Activated gamma-delta T cell treated with Interleukin-2 at 50 U/mL for 16 hours (primary cell): Measurements from ENCODE around the gene KCNK1.

Experiments used
- DNase-seq: peaks from one replicate; pipeline ENCODE4 v3.0.0-alpha.2; 2020

The KCNK1 gene

DNA sequence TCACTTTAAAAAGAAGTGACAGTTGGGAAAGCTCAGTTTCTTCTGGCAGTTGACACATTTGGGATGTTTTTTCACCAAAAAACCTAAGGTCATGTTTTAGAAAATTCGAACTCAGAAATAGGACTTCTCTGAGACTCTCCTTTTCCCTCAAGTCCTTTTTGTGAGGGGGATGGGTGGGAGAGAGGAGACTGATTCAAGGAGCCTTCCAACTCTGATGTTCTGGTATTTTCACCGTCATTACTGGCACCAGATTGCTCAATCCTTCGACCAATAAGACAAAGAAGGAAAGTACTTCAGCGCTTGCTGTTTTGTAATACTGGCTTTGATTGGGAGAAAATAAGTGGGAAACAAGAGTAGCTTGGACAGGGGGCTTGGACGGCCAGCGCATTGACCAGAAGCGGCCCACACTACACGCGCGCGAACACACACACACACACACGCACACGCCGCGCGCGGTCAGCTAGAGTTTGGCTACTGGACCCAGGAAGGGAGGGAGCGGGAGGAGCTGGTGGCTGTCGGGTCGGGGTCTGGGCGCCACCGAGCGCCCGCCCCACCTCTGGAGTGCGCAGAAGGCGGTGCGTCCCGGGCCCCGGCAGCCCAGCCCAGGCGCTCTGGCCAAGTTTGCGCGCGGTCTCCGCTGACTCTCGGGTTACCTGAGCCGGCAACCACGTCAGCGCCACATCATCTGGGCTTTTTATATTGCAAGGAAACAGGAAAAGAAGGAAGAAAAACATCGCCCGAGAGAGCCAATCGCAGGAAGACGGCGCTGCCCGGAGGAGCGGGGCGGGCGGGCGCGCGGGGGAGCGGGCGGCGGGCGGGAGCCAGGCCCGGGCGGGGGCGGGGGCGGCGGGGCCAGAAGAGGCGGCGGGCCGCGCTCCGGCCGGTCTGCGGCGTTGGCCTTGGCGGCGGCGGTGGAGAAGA, at the start of gene KCNK1:
TSS of gene KCNK1 (plus strand) at position 855 of the 921 bp plus-strand sequence. CDS start at position 921, 66 bp downstream.
- no peak for DNase-seq

DNA sequence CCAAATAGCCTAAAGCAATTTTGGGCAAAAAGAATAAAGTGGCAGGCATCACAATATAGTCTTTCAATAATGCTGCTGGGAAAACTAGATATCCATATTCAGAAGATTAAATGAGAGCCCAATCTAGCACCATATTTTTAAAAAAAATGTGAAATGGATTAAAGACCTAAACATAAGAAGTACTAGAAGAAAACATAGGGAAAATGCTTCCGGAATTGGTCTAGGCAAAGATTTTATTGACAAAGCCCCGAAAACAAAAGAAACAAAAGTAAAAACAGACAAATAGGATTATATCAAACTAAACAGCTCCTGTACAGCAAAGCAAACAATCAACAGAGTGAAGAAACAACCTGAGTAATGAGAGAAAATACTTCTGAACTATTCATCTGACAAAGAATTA, 48.6 kb upstream of the KCNK1 start:
- DNase-seq = no peak

DNA sequence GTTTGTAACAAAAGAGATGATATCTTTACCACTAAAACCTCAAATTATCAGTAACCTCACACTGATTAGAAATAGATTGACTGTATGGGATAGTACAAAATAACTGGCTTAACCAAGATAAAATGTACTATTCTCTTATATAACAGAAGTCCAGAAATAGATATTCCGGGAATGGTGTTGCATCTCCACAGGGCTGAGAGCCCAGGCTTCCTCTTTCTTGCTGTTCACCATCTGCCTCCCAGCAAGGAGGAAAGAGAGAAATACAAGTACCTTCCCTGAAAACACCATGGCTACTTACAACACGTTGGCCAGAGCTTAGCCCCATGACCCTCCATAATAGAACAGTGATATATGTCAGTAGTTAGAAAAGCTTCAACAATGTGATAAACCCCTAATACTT, 47.0 kb upstream of the KCNK1 start:
- no peak for DNase-seq

DNA sequence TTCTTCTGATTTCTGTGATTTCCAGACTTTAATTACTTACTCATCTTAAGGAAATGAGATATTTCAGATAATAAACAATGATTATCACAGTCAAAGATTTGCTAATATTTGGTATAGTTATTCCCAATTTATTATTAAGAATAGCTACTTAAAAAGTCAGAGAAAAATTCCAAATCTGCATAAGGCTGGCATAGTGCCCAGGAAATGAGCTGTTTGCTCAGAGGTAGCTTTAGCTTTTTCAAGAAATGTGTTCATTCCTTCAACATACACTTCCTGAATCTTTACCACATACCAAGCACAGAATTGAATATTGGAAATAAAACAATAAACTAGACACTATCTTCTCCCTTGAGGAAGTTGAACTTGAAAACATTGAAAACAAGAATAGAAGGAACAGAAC, 44.3 kb upstream of the KCNK1 start:
- no peak for DNase-seq

DNA sequence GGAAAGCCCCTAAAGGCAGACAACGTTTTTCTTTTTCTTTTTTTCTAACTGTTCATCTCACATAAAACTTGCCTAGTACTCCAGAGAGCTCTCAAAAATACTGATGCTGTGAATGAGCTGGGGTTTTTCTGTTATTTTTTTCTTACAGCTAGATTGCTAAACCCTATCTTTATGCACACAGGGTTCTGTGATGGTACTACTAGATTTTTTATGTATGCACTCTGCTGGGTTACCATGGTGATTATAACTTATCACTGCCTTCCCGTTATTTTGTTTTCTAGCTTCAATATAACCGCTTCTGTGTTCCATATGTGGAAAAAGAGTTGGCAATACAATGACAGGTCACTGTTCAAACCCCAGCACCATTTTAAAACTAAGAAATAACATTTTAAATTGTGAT, 43.7 kb upstream of the KCNK1 start:
- no peak for DNase-seq

DNA sequence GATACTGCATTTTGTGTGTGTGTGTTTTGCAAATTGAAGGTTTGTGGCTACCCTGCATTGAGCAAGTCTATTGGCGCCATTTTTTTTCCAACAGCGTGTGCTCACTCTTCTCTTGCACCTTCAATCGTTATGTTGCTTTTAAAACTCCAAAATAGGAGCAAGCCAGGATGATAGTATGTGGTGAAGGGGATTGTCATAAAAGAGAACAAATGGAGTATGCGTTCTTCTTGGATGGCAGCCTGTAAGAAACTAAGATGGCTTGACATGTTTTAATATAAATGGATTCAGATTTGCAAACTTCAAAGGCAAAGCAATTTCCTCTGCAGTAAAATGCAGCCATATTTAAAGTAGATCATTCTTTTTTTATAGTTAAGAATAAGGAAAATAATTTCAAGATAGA, 43.2 kb upstream of the KCNK1 start:
- no peak for DNase-seq

DNA sequence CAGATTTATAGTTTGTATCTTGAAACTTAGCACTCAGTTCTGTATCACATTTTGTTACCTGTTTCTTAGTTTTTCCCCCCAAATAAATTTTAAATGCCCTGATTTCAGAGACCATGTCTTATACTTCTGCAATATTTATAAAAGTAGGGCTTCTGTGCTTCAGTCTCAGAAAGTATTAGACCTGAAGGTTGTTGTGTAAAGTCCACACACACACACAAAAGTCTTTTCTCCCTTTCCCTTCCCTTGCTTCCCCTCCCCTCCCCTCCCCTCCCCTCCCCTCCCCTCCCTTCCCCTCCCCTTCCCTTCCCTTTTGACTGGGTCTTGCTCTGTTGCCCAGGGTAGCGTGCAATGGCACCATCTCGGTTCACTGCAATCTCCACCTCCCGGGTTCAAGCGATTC, 41.0 kb upstream of the KCNK1 start:
- DNase-seq = no peak

DNA sequence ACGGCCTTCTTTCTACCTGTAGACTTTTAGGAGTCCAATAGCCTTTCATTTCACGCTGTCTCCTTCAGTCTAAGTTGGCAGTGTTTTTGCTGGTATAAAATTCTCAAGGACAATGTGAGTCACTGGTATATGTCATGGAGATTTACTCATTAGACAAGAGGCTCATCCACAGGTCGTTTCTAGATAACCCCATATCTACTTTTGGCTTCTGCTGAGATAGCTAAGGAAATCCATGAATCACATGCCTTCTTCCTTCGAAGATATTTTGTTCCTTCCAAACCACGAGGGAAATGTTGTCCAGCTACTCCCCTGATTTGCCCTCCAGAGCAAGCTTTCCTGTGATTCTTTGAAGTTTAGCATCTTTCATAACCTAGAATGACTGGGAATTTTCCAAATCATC, 38.5 kb upstream of the KCNK1 start:
- DNase-seq = no peak

DNA sequence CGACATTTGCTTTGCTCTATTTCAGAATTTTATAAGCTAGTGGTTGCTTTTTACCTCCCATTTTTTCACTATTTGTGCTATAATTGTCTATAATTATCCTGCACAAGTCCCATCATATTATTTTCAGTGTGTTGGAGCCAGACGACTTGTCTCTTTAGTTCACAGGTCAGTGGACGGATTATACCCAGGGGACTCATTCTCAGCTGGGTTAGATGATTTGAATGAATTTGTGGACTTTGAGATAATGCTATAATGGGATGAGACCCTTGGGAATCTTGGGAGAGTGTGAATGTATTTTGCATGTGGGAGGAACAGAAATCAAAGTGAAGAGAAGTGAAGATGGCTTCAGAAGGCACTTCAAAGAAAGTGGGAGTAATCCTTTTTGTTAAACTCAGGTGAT, 31.5 kb upstream of the KCNK1 start:
- no peak for DNase-seq

DNA sequence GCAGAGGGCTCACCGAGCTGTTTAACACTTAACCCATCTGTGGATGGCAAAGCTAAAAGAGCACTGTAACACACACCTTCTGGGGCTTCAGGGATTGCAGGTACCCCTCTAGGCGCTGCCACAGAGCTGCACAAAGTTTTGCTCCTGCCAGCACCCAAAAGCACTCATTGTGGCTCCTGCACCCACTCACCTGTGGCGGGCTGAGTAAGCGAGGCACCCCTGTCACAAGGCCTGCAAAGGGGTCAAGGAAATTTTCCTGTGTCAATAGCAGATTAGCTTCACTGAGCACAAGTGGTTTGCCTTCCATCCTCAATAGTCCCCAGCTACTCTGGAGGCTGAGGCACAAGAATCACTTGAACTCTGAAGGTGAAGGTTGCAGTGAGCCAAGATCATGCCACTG, 29.5 kb upstream of the KCNK1 start:
- no peak for DNase-seq

DNA sequence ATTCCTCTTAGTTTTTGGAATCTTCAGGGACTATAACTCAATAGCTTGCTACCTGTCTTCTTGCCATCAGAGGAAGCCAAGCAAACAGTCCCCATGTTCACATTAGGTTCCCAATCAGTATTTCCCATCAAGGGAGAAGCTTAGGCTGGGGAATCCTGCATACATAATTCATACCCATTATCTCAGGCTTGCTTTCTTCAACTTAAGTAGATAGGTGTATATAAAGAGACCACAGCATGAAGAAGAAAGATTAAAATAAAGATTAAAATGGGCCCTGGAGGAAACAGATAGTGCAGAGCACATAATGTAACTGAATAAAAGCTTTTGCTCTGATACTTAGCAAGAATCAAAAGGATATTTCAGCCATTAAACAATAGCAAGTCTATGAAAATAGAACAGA, 29.0 kb upstream of the KCNK1 start:
- no peak for DNase-seq

DNA sequence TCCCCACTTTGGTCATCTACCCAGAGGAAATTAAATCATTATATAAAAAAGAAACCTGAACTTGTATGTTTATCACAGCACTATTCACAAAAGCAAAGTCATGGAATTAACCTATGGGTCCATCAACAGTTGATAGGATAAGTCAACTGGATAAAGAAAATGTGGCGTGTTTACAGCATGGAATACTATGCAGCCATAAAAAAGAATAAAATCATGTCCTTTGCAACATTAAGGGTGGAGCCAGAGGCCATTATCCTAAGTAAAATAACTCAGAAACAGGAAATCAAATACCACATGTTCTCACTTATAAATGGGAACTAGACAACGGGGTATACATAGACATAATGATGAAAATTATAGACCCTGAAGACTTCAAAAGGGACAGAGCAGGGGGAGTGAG, 27.6 kb upstream of the KCNK1 start:
- no peak for DNase-seq

DNA sequence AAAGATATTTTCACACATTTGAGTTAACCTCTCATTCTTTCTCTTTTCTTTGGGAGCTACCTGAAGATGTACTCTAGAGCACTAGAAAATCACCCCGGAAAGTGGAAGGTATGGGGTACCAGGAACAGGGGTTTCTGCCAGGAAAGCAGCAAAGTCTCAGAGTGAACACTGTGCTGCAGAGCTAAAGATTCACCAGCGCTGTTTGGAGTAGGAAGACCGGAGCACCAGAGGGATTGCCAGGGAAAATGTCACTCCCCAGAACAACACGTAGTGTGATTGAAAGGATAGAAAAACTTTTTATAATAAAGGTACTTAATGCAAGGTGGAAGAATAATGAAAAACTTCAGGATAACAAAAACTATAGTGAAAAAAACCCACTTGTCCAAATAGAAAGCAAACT, 26.7 kb upstream of the KCNK1 start:
- no peak for DNase-seq

DNA sequence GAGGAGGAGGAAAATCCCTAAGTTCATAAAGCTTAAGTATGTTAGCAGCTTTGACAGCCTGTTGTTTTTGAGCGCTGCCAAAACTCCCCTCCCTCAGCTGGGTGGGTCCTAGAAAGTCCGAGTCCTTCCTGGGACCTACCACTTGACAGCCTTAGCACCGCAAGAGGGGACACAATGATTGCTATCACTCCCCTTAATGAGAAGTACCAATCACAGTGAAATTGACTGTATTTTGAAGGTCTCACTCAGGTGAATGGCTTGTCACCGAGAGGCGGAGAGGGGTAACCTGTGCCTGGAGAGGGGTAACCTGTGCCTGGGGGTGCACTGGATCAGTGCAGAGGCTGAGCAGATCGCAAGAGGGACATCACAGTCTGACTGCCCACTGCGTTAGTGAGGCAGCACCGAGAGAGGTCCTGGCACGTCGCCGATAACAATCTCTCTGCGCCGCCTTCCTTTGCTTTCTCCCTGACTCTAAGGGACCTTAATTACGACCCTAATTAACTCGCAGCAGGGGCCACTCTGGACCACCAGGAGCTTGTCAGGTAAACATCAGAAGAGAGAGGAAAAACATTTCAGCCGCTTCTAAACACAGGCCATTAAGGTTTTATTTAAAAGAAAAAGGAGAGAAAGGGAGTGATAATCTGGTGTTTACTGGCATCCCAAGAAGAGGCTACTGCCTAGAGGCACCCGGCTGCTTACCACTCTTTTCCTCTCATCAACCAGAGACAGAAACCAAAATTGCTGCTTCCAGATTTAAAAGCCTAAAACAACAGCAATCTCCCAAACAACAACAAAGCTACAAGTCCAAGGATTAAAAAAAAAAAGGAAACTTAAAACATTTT, 25.7 kb upstream of the KCNK1 start:
- no peak for DNase-seq

DNA sequence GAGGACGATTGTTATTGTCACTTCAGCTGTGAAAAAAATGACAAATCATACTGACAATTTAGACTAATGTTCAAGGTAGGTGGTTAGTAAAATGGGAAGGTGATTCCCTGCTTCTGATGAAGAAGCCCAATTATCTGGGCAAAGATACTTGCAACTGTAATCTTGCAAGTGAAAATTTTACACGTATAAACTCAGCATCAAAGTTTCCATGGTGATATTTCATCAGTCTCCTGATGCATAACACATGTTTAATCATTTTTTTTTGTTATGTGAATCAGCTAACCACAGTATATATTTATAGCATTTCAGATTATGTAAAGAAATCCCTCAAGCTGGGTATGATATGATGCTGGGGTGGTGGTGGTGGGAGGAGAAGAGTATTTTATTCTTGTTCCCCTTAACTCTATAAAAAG, 16.4 kb upstream of the KCNK1 start:
- DNase-seq = no peak

DNA sequence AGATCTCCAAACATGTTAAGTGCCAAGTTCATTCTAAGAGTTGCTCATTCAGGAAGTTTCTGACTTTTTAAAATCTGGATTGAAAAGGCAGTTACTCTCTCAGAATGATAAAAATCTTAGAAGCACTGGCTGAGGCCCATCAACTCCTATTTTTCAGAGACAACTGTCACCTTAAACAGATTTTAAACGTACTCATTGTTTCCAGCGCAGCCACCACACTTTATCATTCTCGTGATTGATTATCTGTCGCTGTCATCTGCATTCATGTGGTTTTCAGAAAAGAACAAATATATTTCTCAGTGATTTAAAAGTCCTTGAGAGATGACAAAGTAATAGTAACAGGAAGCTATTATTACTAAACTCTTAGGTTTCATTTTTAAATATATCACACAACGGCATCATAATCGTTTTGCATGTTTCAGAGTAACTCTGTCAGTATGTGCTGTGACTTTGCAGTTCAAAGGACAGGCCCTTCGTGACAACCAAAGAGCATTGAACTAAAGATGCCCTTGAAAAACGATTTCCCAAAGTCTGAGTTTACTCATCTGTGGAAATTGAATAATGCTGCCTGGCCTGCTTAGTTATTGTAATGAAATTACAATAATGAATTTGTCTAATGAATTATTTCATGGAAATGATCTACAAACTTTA, 14.9 kb upstream of the KCNK1 start:
- no peak for DNase-seq

DNA sequence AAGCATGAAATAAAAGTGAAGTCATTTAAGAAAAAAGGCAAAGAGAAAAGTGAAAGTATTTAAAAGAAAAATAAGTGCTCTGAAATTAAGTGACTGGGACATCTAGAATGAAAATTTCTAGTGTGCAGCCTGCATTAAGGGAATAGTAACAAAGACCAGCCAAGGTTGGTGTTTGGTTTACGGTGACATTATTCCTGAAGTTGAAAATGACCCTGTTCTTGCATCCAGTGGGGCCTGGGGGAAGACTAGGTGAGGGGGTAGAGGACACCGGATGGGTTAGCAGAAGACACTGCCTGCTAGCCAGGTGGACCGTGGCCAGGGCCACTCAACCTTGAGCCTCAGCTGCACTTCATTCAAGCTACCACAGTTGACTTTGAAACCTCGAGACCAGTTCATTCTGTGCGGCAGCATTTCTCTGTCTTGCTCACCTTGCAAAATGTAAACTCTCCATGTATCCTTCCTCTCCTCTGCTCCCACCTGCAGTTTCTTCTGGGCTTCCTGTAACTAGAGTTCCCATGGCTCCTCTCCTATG, 14.3 kb upstream of the KCNK1 start:
- DNase-seq = no peak

DNA sequence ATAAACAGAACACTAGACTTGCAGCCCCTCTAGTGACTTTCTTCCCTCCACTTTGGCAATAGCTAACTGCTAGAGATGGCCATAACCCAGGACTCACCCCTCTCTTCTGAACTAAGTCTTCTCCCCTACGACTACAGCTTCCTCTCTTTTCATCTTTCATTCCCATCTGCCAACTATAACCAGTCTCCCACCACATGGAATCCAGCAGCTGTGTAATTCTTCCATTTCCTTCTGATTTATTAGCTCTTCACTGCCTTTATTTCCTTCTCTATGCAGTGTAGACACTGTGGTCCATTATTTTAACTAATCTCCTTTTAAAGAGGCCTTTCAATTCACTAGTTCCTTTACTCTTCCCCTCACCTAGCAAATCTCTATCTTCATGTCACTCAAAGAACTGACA, 13.4 kb upstream of the KCNK1 start:
- no peak for DNase-seq

DNA sequence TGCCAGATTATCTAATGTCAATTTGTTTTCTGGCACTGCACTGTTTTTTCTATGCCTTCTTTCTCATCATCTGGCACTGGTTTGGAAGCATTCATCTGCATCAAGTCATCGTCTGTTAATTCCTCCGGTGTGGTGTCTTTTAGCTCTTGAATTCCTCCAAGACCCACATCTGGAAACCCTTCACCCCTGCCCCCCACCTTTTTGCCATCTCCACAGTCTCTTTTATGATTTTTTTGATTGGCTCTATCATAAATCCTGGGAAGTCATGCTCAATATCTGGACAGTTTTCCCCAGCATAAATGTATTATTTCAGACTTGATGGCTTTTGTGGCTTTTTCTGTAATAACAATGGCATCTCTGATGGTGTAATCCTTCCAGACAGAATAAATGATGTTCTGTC, 10.4 kb upstream of the KCNK1 start:
- no peak for DNase-seq

DNA sequence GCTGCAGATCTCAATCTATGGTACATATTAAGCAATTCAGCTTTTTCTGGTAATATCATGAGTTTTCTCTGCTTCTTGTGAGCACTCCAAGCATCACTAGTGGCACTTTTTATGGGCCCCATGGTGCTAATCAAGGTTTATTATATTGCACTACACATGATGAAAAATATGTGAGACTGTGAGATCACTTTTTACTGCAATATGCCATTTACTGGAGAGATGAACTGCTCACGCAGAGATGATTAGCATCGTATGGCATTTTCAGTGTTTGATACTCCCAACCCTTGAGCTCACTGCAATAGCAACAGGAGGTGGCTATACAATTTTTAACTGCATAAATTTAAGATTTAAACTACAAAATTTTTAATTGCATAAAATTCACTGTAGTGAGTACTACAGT, 8.7 kb upstream of the KCNK1 start:
- no peak for DNase-seq

DNA sequence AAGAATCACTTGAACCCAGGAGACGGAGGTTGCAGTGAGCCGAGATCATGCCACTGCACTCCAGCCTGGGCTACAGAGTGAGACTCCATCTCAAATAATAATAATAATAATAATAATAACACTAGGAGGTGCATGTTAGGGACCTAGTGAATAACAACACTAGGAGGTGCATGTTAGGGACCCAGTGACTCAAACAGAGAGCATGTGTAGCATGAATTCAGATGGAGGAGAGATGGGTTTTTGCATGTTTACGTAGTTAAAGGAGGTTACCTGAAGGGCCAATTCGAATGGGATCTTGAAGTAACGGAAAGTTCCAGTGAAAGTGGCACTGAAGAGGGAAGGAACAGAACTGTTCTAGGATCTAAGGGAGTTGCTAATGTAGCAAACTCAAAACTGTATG, 7.1 kb upstream of the KCNK1 start:
- DNase-seq = no peak

DNA sequence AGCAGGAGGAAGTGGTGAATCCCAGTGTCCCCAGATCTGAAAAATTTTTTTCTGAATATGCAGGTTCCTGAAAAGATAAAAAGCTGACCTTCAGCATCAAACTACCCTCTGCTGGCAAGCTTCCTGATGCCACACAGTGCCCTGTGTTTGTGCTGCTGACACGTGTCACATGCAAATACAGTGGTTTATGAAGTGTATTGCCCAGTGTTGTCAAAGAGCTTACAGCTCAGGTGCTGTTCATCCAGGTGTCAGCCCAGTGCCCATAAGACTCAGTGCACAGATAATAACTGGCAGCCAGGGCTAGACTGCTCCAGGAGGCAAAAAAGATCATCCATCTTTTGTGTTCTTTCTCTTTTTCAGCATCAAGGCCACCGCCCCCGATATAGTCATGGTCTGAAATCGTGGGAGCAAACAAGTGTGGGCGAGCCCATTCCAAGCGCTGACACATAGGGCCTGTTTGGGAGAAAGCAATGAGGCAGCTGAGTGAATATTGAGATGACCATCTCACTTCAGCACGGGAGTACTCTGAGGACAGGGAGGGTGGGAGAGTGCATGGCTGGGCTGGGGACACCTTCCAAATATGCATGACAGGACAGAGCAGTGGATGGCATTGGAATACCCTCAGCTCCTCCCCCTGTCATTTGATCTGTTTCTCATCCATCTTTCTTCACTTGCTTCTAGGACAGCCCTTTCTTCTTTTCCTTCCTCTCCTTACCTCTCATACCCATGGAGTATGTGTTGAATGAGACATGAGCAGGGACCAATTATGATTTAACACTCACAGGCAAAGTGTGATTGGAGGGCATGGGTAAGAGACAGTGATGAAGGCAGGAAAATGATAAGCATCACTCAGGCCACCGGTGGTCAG, 6.4 kb upstream of the KCNK1 start:
- no peak for DNase-seq
